ES-I3 (cell line): ENCODE measurements around the gene TNP2.

Experiments used
- H3K36me3 ChIP-seq: 2 replicates; pipeline ENCODE4 v1.6.1; 2013; ENCODE audit warnings: mild to moderate bottlenecking, low read length, control low read depth, moderate library complexity; ENCODE audit not compliant: insufficient read depth
- H3K4me1 ChIP-seq: 2 replicates; pipeline ENCODE4 v1.6.1; 2013; ENCODE audit warnings: mild to moderate bottlenecking, control low read depth, low read length; ENCODE audit not compliant: insufficient read depth
- H3K9ac ChIP-seq: 2 replicates; pipeline ENCODE4 v1.6.1; 2013; ENCODE audit warnings: low read depth, mild to moderate bottlenecking, low read length, moderate library complexity
- H3K9me3 ChIP-seq: 2 replicates; pipeline ENCODE4 v1.6.1; 2013; ENCODE audit warnings: mild to moderate bottlenecking, low read length, moderate library complexity; ENCODE audit not compliant: control insufficient read depth, insufficient read depth

The TNP2 gene

DNA sequence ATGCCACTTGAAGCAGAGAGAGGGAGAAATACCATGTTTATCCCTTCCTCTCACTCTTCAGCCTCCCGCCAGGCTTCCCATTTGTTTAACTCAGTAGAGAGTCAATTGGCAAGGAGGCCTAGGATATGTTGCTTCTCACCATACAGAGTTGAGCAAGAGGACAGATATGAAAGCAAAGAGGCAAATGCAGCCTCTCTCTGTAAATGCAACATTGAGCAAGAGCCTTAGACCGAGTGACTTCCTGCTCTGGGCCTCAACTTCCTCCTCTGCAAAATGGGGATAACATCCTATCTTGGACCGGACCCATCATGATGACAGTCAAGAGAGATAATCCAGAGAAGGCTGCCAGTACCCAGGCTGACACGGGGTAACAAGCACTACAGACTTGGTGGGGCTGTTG, 49.9 kb downstream of the TNP2 start:
- Histone ChIP-seq H3K9ac (no peak overlapping the region), H3K9me3 (peaks cover 10% of the 10 kb centered on the region), H3K4me1 (peaks cover 3% of the 10 kb centered on the region; the same call in 1 of the 2 replicates), H3K36me3 (no peaks in the 10 kb centered on the region)

DNA sequence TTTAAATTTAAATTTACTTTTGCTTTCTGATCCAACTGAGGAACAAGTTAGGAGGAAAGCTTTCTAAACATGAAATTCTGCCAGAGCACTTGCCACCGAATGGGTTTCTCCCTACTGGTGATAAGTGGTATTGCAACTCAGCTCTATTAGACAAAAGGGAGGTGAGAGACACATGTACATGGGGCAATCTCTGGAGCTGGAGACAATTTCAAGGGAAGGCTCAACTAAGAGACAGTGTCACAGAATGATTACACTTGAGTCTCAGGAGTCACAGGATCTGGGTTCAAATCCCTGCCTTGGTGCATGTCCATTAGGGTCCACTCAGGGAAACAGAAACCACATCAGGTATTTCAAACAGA, 50.5 kb downstream of the TNP2 start:
- peaks cover 10% of the 10 kb centered on the region for H3K9me3 ChIP-seq
- no peaks in the 10 kb centered on the region for H3K4me1 ChIP-seq
- no peak overlapping the region for H3K9ac ChIP-seq
- no peaks in the 10 kb centered on the region for H3K36me3 ChIP-seq
